ENCODE measurements around the gene TUBA1C.
"Not testable (repeated sequence)": the region's sequence is repeated elsewhere in the genome, so short reads cannot be mapped to it uniquely, and the experiment has no call there.

TUBA1C gene

DNA sequence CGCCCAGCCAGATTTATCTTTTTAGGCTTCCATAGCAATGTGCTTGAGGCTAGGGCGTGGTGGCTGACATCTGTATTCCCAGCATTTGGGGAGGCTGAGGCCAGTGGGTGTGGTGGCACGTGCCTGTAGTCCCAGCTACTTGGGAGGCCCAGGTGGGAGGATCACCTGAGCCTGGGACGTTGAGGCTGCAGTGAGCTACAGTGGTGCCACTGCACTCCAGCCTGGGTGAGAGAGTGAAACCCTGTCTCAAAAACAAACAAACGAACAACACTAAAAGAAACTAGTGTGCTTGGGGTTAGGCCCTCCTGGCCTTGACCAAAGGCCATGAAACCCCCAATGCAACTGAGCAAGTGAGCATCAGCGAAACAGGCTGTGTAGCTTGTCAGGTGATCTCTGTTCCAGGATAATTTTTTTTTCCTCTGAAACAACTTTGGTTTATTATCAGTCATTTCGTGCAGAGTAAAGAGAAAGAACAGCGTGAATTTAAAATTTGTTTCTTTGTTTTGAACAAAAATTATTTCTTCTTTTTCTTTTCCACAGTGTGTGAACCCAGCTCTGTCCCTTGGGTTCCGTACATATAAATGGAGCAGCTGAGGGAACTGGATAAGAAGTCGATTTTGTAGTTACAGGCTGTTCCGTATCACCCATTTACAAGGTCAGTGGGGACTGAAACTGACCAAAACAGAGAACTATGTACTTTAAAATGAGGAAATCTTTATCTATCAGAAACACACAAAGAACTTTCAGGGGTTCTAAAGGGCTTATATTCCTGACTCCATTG, 8.8 kb upstream of the TUBA1C start:
- no peak for DNase-seq (ENCODE audit: low spot score)

DNA sequence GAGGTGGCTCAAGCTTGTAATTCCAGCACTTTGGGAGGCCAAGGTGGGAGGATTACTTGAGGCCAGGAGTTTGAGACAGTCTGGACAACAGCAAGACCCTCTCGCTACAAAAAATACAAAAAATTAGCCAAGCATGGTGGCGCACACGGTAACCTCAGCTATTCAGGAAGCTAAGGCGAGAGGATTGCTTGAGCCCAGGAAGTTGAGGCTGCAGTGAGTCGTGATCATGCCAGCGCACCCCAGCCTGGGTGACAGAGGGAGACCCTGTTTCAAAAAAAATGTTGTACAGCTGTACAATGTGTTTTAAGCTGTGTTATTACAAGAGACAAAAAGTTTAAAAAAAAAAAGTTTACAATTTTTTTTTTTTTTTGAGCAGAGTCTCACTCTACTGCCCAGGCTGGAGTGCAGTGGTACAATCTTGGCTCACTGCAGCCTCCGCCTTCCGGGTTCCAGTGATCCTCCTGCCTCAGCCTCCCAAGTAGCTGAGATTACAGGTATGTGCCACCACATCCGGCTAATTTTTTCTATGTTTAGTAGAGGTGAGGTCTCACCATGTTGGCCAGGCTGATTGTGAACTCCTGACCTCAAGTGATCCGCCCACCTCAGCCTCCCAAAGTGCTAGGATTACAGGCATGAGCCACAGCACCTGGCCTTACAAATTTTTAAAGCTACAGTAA, 7.2 kb upstream of the TUBA1C start:
- DNase-seq (ENCODE audit: low spot score) = not testable (repeated sequence)

- no peak for DNase-seq (ENCODE audit: low spot score)
Observed at GRCh38 chr12:49259452-49259851, 5.4 kb upstream of the TUBA1C start.

GRCh38 chr12:49260166-49260565, 4.7 kb upstream of the TUBA1C start:
- DNase-seq (ENCODE audit: low spot score) = peak; percentile 38

- DNase-seq (ENCODE audit: low spot score) = no peak
Observed at GRCh38 chr12:49260571-49261363, 4.1 kb upstream of the TUBA1C start.

- no peak for DNase-seq (ENCODE audit: low spot score)
Observed at GRCh38 chr12:49261721-49262120, 3.2 kb upstream of the TUBA1C start.

DNA sequence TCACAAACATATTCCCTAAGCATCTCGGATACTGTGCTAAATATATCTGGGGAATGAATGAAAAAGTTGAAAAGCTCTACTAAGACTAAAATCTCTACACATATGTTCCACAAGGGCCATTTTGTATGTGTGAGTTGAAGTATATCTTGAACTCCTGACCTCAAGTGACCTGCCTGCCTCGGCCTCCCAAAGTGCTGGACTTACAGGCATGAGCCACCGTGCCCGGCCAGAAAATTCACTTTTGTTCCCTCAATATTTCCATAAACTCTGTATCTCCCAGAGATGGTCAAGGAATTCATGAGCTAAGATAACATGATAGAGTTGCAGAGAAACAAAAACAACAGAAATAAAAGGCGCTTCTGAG, 1.5 kb upstream of the TUBA1C start:
- no peak for DNase-seq (ENCODE audit: low spot score)

DNA sequence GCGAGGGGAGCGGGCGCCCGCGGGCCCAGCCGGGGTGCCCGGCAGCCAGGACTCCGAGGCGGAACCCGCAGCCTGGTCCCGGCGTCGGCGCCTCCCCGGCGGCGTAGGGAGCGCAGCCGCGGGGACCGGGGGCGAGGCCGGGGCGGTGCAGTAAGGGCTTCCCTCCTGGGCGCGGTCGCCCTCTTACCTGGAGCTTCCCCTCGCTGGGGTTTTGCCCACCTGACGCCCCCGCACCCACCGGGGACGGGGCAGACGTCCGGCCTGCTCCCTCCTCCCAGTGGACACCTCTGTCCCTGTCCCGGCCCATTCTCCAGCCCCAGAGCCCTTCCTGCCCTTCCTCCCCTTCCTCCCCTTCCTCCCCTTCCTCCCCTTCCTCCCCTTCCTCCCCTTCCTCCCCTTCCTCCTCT, 413 bp upstream of the TUBA1C start:
- DNase-seq (ENCODE audit: low spot score) = no peak

GRCh38 chr12:49269191-49269590, 4.3 kb downstream of the TUBA1C start:
- DNase-seq (ENCODE audit: low spot score) = not testable (repeated sequence)

DNA sequence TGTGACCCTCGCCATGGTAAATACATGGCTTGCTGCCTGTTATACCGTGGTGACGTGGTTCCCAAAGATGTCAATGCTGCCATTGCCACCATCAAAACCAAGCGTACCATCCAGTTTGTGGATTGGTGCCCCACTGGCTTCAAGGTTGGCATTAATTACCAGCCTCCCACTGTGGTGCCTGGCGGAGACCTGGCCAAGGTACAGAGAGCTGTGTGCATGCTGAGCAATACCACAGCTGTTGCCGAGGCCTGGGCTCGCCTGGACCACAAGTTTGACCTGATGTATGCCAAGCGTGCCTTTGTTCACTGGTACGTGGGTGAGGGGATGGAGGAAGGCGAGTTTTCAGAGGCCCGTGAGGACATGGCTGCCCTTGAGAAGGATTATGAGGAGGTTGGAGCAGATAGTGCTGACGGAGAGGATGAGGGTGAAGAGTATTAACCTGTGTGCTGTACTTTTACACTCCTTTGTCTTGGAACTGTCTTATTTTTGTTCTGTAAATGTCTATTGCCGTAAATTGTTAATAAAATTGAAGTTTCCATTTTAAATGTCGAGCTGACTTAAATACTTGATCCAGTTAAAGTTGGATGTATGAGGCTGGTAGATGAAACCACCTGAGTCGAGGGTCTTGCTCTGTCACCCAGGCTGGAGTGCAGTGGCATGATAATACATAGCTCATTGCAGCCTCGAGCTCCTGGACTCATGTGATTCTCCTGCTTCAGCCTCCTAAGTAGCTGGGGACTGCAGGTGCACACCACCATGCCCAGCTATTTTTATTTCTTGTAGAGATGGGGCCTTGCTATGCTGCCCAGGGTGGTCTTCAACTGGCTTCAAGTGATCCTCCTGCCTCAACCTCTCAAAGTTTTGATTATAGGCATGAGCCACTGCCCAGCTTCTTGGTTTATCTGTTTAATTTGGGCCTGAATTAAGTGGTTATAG, 8.2 kb downstream of the TUBA1C start:
- no peak for DNase-seq (ENCODE audit: low spot score)

GRCh38 chr12:49273726-49274395, 9.0 kb downstream of the TUBA1C start:
- no peak for DNase-seq (ENCODE audit: low spot score)

GRCh38 chr12:49274396-49275069, 9.7 kb downstream of the TUBA1C start:
- peak; percentile 57 for DNase-seq (ENCODE audit: low spot score)

DNA sequence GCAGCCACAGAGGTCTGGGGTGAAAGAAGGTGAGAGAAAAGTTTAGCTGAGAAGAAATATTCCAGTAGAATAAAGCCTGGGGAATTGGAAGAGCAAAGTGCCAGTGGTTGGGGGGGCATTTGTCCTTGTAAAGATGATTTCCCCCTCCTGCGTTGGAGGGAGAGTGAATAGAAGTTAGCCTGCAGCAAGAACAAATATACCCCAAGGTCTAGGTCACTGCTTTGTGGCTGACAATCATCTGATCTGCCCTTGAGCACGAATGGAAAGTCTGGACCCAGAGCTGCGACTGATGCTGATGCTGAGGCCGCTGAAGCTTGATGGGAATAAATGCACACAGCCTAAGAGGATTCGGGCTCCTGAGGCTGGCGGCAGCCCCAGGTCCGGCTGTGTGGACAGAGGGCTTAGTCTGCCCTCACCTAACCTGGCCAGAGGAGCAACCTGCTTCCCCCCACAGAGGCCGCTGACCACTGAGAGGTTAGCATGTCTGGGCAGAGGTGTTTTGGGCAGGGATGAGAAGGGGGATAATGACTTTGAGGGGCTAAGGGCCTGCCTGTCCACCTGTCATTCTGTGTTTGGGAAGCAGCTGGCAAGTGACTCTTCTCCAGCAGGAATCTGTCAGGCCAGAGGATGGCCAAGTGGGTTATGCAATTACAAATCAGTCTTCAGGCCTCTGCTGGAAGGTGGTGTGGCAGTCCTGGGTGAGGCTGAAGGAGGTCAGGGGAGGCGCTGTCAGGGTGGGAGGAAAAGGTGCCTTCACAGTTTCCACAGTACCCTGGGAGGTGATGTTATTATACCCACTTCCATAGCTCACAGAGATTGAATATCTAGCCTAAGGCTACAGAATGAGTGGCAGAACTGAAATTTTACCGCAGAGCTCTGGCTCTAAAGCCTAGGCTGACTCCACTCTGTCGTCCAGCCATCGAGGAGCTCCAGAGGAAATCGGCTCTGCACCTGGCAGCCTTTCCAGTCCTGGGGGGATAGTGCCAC, 11.7 kb downstream of the TUBA1C start:
- no peak for DNase-seq (ENCODE audit: low spot score)

GRCh38 chr12:49277466-49277865, 12.6 kb downstream of the TUBA1C start:
- no peak for DNase-seq (ENCODE audit: low spot score)

- DNase-seq (ENCODE audit: low spot score) = no peak
Observed at GRCh38 chr12:49279706-49280159, 14.9 kb downstream of the TUBA1C start.

DNA sequence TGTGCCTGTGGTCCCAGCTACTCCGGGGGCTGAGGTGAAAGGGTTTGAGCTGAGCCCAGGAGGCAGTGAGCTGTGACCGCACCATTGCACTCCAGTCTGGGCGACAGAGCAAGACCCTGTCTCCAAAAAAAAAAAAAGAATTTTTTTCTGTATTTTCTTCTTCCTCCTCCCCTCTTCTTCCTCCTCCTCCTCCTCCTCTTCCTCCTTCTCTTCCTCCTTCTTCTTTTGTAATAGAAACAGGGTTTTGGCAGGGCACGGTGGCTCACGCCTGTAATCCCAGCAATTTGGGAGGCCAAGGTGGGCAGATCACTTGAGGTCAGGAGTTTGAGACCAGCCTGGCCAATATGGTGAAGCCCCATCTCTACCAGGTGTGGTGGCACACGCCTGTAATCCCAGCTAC, 15.7 kb downstream of the TUBA1C start:
- DNase-seq (ENCODE audit: low spot score) = not testable (repeated sequence)

DNA sequence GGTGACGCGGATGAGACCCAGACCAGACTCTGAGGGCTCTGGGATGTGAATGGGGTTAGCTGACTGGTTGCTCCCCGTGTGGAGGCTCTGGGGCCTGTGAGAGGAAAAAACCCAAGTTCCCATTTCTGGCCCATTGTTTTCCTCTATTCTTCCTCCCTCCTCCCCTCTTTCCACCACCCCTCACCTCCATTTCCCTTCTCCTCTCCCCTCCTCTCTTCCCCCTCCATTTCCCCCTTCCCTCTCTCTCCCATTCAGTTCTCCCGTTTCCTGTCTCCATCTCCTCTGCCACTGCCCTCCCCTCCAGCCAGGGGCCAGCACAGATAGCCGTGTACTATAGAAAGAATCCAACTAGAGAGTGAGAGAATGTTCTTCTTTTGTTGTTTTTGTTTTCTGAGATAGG, 17.4 kb downstream of the TUBA1C start:
- DNase-seq (ENCODE audit: low spot score) = no peak

DNA sequence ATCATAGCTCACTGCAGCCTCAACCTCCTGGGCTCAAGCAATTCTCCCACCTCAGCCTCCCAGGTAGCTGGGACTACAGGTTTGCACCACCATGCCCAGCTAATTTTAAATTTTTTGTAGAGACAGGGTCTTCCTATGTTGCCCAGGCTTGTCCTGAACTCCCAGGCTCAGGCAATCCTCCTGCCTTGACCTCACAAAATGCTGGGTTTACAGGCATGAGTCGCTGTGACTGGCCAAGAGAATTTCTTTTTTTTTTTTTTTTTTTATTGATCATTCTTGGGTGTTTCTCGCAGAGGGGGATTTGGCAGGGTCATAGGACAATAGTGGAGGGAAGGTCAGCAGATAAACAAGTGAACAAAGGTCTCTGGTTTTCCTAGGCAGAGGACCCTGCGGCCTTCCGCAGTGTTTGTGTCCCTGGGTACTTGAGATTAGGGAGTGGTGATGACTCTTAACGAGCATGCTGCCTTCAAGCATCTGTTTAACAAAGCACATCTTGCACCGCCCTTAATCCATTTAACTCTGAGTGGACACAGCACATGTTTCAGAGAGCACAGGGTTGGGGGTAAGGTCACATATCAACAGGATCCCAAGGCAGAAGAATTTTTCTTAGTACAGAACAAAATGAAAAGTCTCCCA, 18.0 kb downstream of the TUBA1C start:
- DNase-seq (ENCODE audit: low spot score) = not testable (repeated sequence)

All from RKO (cell line).